Keratinocyte (primary cell): ENCODE data around the gene TENM4. TPM values are rescaled to one million over a fixed set of nuclear protein-coding genes. Genes with fewer than 3 reads are reported as not detected.

Source experiments
- DNase-seq: peaks from one replicate; pipeline ENCODE4 v3.0.0-alpha.2; 2011; ENCODE audit warnings: low read depth, missing footprints, low spot score
- FAIRE-seq: peaks from 2 replicates; lab custom pipeline; 2011; peaks lifted over from hg19 to GRCh38; lab: Jason Lieb, UNC
- H2AFZ ChIP-seq: 2 replicates; pipeline ENCODE4 v1.6.0; 2012; ENCODE audit warnings: low read length, control low read depth, inconsistent platforms; ENCODE audit not compliant: control insufficient read depth
- H3K27ac ChIP-seq: 2 replicates; pipeline ENCODE4 v1.5.1; 2011; ENCODE audit warnings: low read length; ENCODE audit not compliant: control insufficient read depth, insufficient read depth
- H3K27me3 ChIP-seq: 3 replicates; pipeline ENCODE4 v1.6.0; 2011; ENCODE audit warnings: low read length; ENCODE audit not compliant: control insufficient read depth, insufficient read depth; ENCODE audit errors: extremely low read depth
- H3K36me3 ChIP-seq, 2 experiments: 2 replicates in 1 of 2; 3 replicates in 1 of 2; pipeline ENCODE4 v1.5.1; 2011; ENCODE audit warnings: low read length in 2 of 2, mild to moderate bottlenecking in 1 of 2; ENCODE audit not compliant: control insufficient read depth in 2 of 2, insufficient read depth in 2 of 2; ENCODE audit errors: extremely low read depth in 1 of 2
- H3K4me1 ChIP-seq: 3 replicates; pipeline ENCODE4 v1.5.1; 2011; ENCODE audit warnings: low read length; ENCODE audit not compliant: control insufficient read depth, insufficient read depth; ENCODE audit errors: extremely low read depth
- H3K4me2 ChIP-seq: 3 replicates; pipeline ENCODE4 v1.6.0; 2011; ENCODE audit warnings: low read depth, low read length; ENCODE audit not compliant: control insufficient read depth, insufficient read depth; ENCODE audit errors: extremely low read depth
- H3K4me3 ChIP-seq, 3 experiments: fragments of 200-600 bp in 1 of 3; sonication (generic) in 1 of 3; 2 replicates in 2 of 3; 3 replicates in 1 of 3; pipeline ENCODE4 v1.5.1; 2011 to 2016; ENCODE audit warnings: low read length in 3 of 3, mild to moderate bottlenecking in 3 of 3, control low read depth in 2 of 3, inconsistent platforms in 1 of 3, low read depth in 1 of 3, mixed read lengths in 1 of 3, mixed run types in 1 of 3, moderate library complexity in 1 of 3; ENCODE audit not compliant: control insufficient read depth in 2 of 3, insufficient read depth in 2 of 3; ENCODE audit errors: extremely low read depth in 1 of 3
- H3K79me2 ChIP-seq: 2 replicates; pipeline ENCODE4 v1.6.0; 2012; ENCODE audit warnings: low read length; ENCODE audit not compliant: control insufficient read depth, insufficient read depth
- H3K9ac ChIP-seq: 3 replicates; pipeline ENCODE4 v1.6.0; 2011; ENCODE audit warnings: low read length; ENCODE audit not compliant: control insufficient read depth, insufficient read depth; ENCODE audit errors: extremely low read depth
- H3K9me1 ChIP-seq: 3 replicates; pipeline ENCODE4 v1.6.0; 2011; ENCODE audit warnings: low read length; ENCODE audit not compliant: control insufficient read depth, insufficient read depth; ENCODE audit errors: extremely low read depth
- H3K9me3 ChIP-seq: 2 replicates; pipeline ENCODE4 v1.5.1; 2012; ENCODE audit warnings: low read depth, low read length; ENCODE audit not compliant: control insufficient read depth
- H4K20me1 ChIP-seq: 3 replicates; pipeline ENCODE4 v1.6.0; 2011; ENCODE audit warnings: low read length; ENCODE audit not compliant: control insufficient read depth, insufficient read depth; ENCODE audit errors: extremely low read depth
- CTCF ChIP-seq, 3 experiments: IDR thresholded peaks in 1 of 3; conservative IDR thresholded peaks in 1 of 3; optimal IDR thresholded peaks in 1 of 3; 2 replicates in 2 of 3; 3 replicates in 1 of 3; pipeline versions ENCODE3 to v1.5.1; 2011; ENCODE audit warnings: low read length in 3 of 3, mild to moderate bottlenecking in 3 of 3, moderate library complexity in 2 of 3, control low read depth in 1 of 3, inconsistent platforms in 1 of 3; ENCODE audit not compliant: insufficient read depth in 2 of 3; ENCODE audit errors: extremely low read depth in 1 of 3
- EZH2 ChIP-seq: IDR thresholded peaks from one replicate; pipeline ENCODE4 v1.6.1; 2012; ENCODE audit warnings: inconsistent platforms, mild to moderate bottlenecking, low read length, moderate library complexity
- dilution Hi-C: fragments of 300-500 bp; cut with MboI; formaldehyde crosslinking; loops from one replicate; pipeline ENCODE4 v1.7.0; 2020; ENCODE audit warnings: low sequenced_read_pairs; ENCODE audit not compliant: extremely low pct_ligation_motif_present
- polyA plus RNA-seq, 5 experiments: library from polyadenylated mRNA; depleted of rRNA in 3 of 5; stranded (reverse) in 3 of 5; stranded (forward) in 1 of 5; unstranded in 1 of 5; fragments of >200 nt; gene quantifications; 1 replicate in 1 of 5; 2 replicates in 3 of 5; 3 replicates in 1 of 5; pipeline versions ENCODE4 v1.2.1 to v1.2.3, GENCODE V29; 2011 to 2012; ENCODE audit warnings: missing spikeins in 2 of 5, low read depth in 1 of 5, low replicate concordance in 1 of 5

TENM4 gene
- polyA plus RNA-seq, 1 donor (not counting 4 experiments of a cell fraction or from before 2014, with no cell fraction given): 3.5 TPM

GRCh38 chr11:78752494-78752893, 688.3 kb downstream of the TENM4 start:
- Histone ChIP-seq H4K20me1 (no peaks in the 10 kb centered on the region), H3K36me3 (peaks cover 0 to 7% of the 10 kb centered on the region in 2 experiments), H3K4me2 (no peak overlapping the region), H3K9ac (no peak overlapping the region), H2AFZ (no peak overlapping the region), H3K27me3 (no peaks in the 10 kb centered on the region), H3K27ac (no peak overlapping the region), H3K4me3 (no peak overlapping the region), H3K9me1 (no peaks in the 10 kb centered on the region), H3K4me1 (no peaks in the 10 kb centered on the region), H3K79me2 (no peaks in the 10 kb centered on the region), H3K9me3 (no peaks in the 10 kb centered on the region)
- dilution Hi-C loops: no loop called here
- TF ChIP-seq CTCF (optimal IDR thresholded peaks at IDR 0.05 in 1 of 3, IDR thresholded peaks at IDR 0.05 in 1 of 3, conservative IDR thresholded peaks at IDR 0.05 in 1 of 3; ENCODE audit: extremely low read depth in 1 of 3, insufficient read depth in 2 of 3, low read length in 3 of 3) (no peak), EZH2 (no peak)
- DNase-seq (no peak), FAIRE-seq (no peak)

GRCh38 chr11:78748918-78749690, 691.7 kb downstream of the TENM4 start:
- H3K27me3 ChIP-seq: no peaks in the 10 kb centered on the region
- DNase-seq (no peak), FAIRE-seq (no peak)
- H3K4me3 ChIP-seq: no peak overlapping the region
- H3K27ac ChIP-seq: no peak overlapping the region
- H3K9me3 ChIP-seq: no peaks in the 10 kb centered on the region
- no peaks in the 10 kb centered on the region for H3K79me2 ChIP-seq
- H3K4me1 ChIP-seq: peaks cover 5% of the 10 kb centered on the region
- no peak overlapping the region for H3K9ac ChIP-seq
- TF ChIP-seq EZH2: no peak
- TF ChIP-seq CTCF (optimal IDR thresholded peaks at IDR 0.05 in 1 of 3, IDR thresholded peaks at IDR 0.05 in 1 of 3, conservative IDR thresholded peaks at IDR 0.05 in 1 of 3; ENCODE audit: extremely low read depth in 1 of 3, insufficient read depth in 2 of 3, low read length in 3 of 3): no peak
- no peaks in the 10 kb centered on the region for H3K9me1 ChIP-seq
- H2AFZ ChIP-seq: no peak overlapping the region
- no peaks in the 10 kb centered on the region for H3K36me3 ChIP-seq
- H3K4me2 ChIP-seq: no peak overlapping the region
- H4K20me1 ChIP-seq: no peaks in the 10 kb centered on the region
- dilution Hi-C loops: no loop called here
